B cell (primary cell): ENCODE results near the gene MORC1. TPM values are rescaled to one million over a fixed set of nuclear protein-coding genes. Genes with fewer than 3 reads are reported as not detected.

Source experiments
- ATAC-seq: fragments of 200-7000 bp; cut with Tn5 transposase; one replicate; pipeline ENCODE4 v1.10.0; 2021; ENCODE audit warnings: low read depth, mild to moderate bottlenecking, moderate number of reproducible peaks, moderate library complexity
- CTCF ChIA-PET: fragments of 350-600 bp; sonication (Branson Sonifier 250); formaldehyde crosslinking; loops from one replicate; lab custom pipeline; 2021; ENCODE audit warnings: antibody characterized with exemption, inconsistent platforms; lab: Charles Lee
- POLR2A ChIA-PET: fragments of 350-600 bp; sonication (Branson Sonifier 250); formaldehyde crosslinking; loops from one replicate; lab custom pipeline; 2021; ENCODE audit warnings: antibody characterized with exemption; lab: Charles Lee
- DNase-seq: peaks from one replicate; pipeline ENCODE4 v3.0.0; 2013
- H2AFZ ChIP-seq: 2 replicates; pipeline ENCODE4 v1.6.1; 2012; ENCODE audit warnings: mild to moderate bottlenecking, low read depth, low read length; ENCODE audit not compliant: insufficient read depth, poor library complexity, severe bottlenecking
- H3K27ac ChIP-seq, 2 donors: 1 replicate in 1 of 2; 2 replicates in 1 of 2; pipeline ENCODE4 v1.5.1; 2012 to 2013; ENCODE audit warnings: low read length in 2 of 2, mild to moderate bottlenecking in 2 of 2, moderate library complexity in 1 of 2
- H3K27me3 ChIP-seq, 4 experiments: fragments of 200-600 bp in 1 of 4; sonication (generic) in 1 of 4; replicated peaks in 1 of 4; 1 replicate in 2 of 4; 2 replicates in 2 of 4; pipeline versions ENCODE4 v1.6.1 to v1.7.0; 2013 to 2016; ENCODE audit warnings: low read length in 3 of 4, mild to moderate bottlenecking in 2 of 4, mixed read lengths in 1 of 4, moderate library complexity in 1 of 4; ENCODE audit not compliant: insufficient read depth in 4 of 4, control insufficient read depth in 3 of 4; ENCODE audit errors: control extremely low read depth in 1 of 4
- H3K36me3 ChIP-seq, 2 experiments: replicated peaks in 1 of 2; 1 replicate in 1 of 2; 2 replicates in 1 of 2; pipeline versions ENCODE4 v1.6.1 to v1.7.1; 2013; ENCODE audit warnings: low read length in 1 of 2; ENCODE audit not compliant: insufficient read depth in 2 of 2, control insufficient read depth in 1 of 2; ENCODE audit errors: control extremely low read depth in 1 of 2, extremely low read depth in 1 of 2
- H3K4me1 ChIP-seq, 2 donors: fragments of 200-600 bp in 1 of 2; sonication (generic) in 1 of 2; 1 replicate in 1 of 2; 2 replicates in 1 of 2; pipeline versions ENCODE4 v1.5.1 to v1.6.1; 2013 to 2017; ENCODE audit warnings: low read length in 2 of 2; ENCODE audit not compliant: control insufficient read depth in 2 of 2, insufficient read depth in 2 of 2
- H3K4me2 ChIP-seq: replicated peaks from 2 replicates; pipeline ENCODE3; 2012; ENCODE audit warnings: mild to moderate bottlenecking, low read depth, low read length; ENCODE audit not compliant: poor library complexity, severe bottlenecking
- H3K4me3 ChIP-seq, 5 experiments: fragments of 200-600 bp in 1 of 5; sonication (generic) in 1 of 5; 1 replicate in 3 of 5; 2 replicates in 2 of 5; pipeline versions ENCODE4 v1.5.1 to v1.7.0; 2011 to 2016; ENCODE audit warnings: low read length in 4 of 5, mild to moderate bottlenecking in 4 of 5, low read depth in 2 of 5, control low read depth in 1 of 5, moderate library complexity in 1 of 5; ENCODE audit not compliant: insufficient read depth in 1 of 5; ENCODE audit errors: control extremely low read depth in 1 of 5, extremely low read depth in 1 of 5
- H3K79me2 ChIP-seq: fragments of 200-600 bp; sonication (generic); one replicate; pipeline ENCODE4 v1.6.0; 2016; ENCODE audit warnings: low read length; ENCODE audit not compliant: control insufficient read depth, insufficient read depth
- H3K9ac ChIP-seq: fragments of 200-600 bp; sonication (generic); 2 replicates; pipeline ENCODE4 v1.6.1; 2017; ENCODE audit warnings: mild to moderate bottlenecking, low read length, moderate library complexity
- H3K9me3 ChIP-seq, 3 donors: one replicate each; pipeline versions ENCODE4 v1.6.1 to v1.7.1; 2013; ENCODE audit warnings: low read length in 2 of 3; ENCODE audit not compliant: control insufficient read depth in 2 of 3, insufficient read depth in 1 of 3; ENCODE audit errors: control extremely low read depth in 1 of 3
- H4K20me1 ChIP-seq: 2 replicates; pipeline ENCODE4 v1.6.0; 2012; ENCODE audit warnings: mild to moderate bottlenecking, low read length; ENCODE audit not compliant: insufficient read depth, control insufficient read depth, poor library complexity, severe bottlenecking
- H3K27ac Mint-ChIP-seq: one replicate; pipeline ENCODE4 v1.8.0; 2021; ENCODE audit warnings: mixed read lengths
- H3K27me3 Mint-ChIP-seq: one replicate; pipeline ENCODE4 v1.8.0; 2021; ENCODE audit warnings: mixed read lengths
- H3K4me1 Mint-ChIP-seq: one replicate; pipeline ENCODE4 v1.8.0; 2021; ENCODE audit warnings: mixed read lengths
- H3K4me3 Mint-ChIP-seq: one replicate; pipeline ENCODE4 v1.8.0; 2021; ENCODE audit warnings: mixed read lengths
- H3K9me3 Mint-ChIP-seq: one replicate; pipeline ENCODE4 v1.8.0; 2022; ENCODE audit warnings: mixed read lengths; ENCODE audit not compliant: insufficient read depth
- CTCF ChIP-seq: fragments of 200-600 bp; IDR thresholded peaks from one replicate; pipeline ENCODE4 v1.8.0; 2022; ENCODE audit warnings: antibody characterized with exemption, mild to moderate bottlenecking
- EZH2 ChIP-seq: IDR thresholded peaks from 2 replicates; pipeline ENCODE4 v1.6.1; 2012; ENCODE audit warnings: borderline replicate concordance, low read depth, mild to moderate bottlenecking, moderate library complexity, low read length; ENCODE audit not compliant: insufficient read depth, poor library complexity, severe bottlenecking
- WGBS: methylation state at CpG from one replicate; pipeline ENCODE4 v1.1.5; 2013; ENCODE audit warnings: missing lambda C conversion rate; ENCODE audit not compliant: insufficient coverage; 5-methylcytosine and 5-hydroxymethylcytosine counted together
- intact Hi-C: fragments of 100-400 bp; cut with micrococcal nuclease; formaldehyde crosslinking; loops from one replicate; pipeline ENCODE4 v1.10.0; 2022
- polyA plus RNA-seq: library from polyadenylated mRNA; depleted of rRNA; stranded (reverse); fragments of >200 nt; gene quantifications from 2 replicates; pipeline ENCODE4 v1.2.3, GENCODE V29; 2012
- total RNA-seq, 2 donors: library from RNA; stranded (reverse); fragments of 120-200 nt in 1 of 2; gene quantifications; 1 replicate in 1 of 2; 2 replicates in 1 of 2; pipeline versions ENCODE4 v1.2.3 to v1.2.4, GENCODE V29; 2013 to 2022

MORC1 gene
- total and polyA plus RNA-seq, 2 donors (not counting 1 experiment from before 2014, with no cell fraction given) = not detected

GRCh38 chr3:109021556-109021955, 96.4 kb downstream of the MORC1 start:
- Histone ChIP-seq H4K20me1 (no peaks in the 10 kb centered on the region), H3K79me2 (no peaks in the 10 kb centered on the region), H3K27ac (no peak overlapping the region), H3K9ac (no peak overlapping the region), H3K27me3 (peaks cover 0 to 2% (median 0%) of the 10 kb centered on the region in 4 experiments), H2AFZ (no peak overlapping the region), H3K9me3 (no peaks in the 10 kb centered on the region), H3K4me3 (no peak overlapping the region), H3K4me2 (no peak overlapping the region), H3K36me3 (no peaks in the 10 kb centered on the region), H3K4me1 (no peaks in the 10 kb centered on the region)
- ATAC-seq (no peak), DNase-seq (no peak)
- TF ChIP-seq CTCF = no peak
- no peak for TF ChIP-seq EZH2
- H3K27ac Mint-ChIP-seq = no peak overlapping the region
- H3K4me1 Mint-ChIP-seq = no peaks in the 10 kb centered on the region
- no peak overlapping the region for H3K4me3 Mint-ChIP-seq
- H3K9me3 Mint-ChIP-seq = no peaks in the 10 kb centered on the region
- 33% methylated on average over 1 of the region's 1 CpG for WGBS
- ChIA-PET CTCF (interaction anchor here (1.3 kb wide), 1 partner anchor 61 kb away, joined by 3 read pairs; no protein-coding TSS in a partner anchor), POLR2A (no interaction called here)
- H3K27me3 Mint-ChIP-seq = peaks cover 10% of the 10 kb centered on the region
- intact Hi-C loops = loop anchor here (10.0 kb wide), 1 partner anchor 1293 kb away; no protein-coding TSS in a partner anchor

- no peak overlapping the region for H3K27ac Mint-ChIP-seq
- Histone ChIP-seq H3K79me2 (no peaks in the 10 kb centered on the region), H3K4me3 (no peak overlapping the region), H3K4me1 (no peaks in the 10 kb centered on the region), H3K36me3 (no peaks in the 10 kb centered on the region), H2AFZ (no peak overlapping the region), H3K9me3 (no peaks in the 10 kb centered on the region), H4K20me1 (no peaks in the 10 kb centered on the region), H3K4me2 (no peak overlapping the region), H3K9ac (no peak overlapping the region), H3K27me3 (peaks cover 0 to 2% (median 0%) of the 10 kb centered on the region in 4 experiments), H3K27ac (no peak overlapping the region)
- ChIA-PET CTCF (interaction anchor here (0.9 to 1.0 kb wide), 3 partner anchors 12 to 63 kb away, joined by 3 read pairs; no protein-coding TSS in a partner anchor), POLR2A (no interaction called here)
- ATAC-seq (no peak), DNase-seq (no peak)
- no peak for TF ChIP-seq EZH2
- TF ChIP-seq CTCF = no peak
- intact Hi-C loops = no loop called here
- H3K4me1 Mint-ChIP-seq = no peaks in the 10 kb centered on the region
- no peaks in the 10 kb centered on the region for H3K9me3 Mint-ChIP-seq
- 66% methylated on average over 6 of the region's 6 CpGs for WGBS
- H3K4me3 Mint-ChIP-seq = no peak overlapping the region
- peaks cover 20% of the 10 kb centered on the region for H3K27me3 Mint-ChIP-seq
These were observed 99.1 kb downstream of the MORC1 start for GRCh38 chr3:109018828-109019227.
